Kidney (tissue), 14 donors: ENCODE results near the gene FIBCD1. TPM values are rescaled to one million over a fixed set of nuclear protein-coding genes. Genes with fewer than 3 reads are reported as not detected.

ENCODE experiments used
- DNase-seq, 5 donors: peaks; one replicate each; pipeline ENCODE4 v3.0.0-alpha.2; 2013 to 2020
- FAIRE-seq: peaks from 2 replicates; lab custom pipeline; 2012; peaks lifted over from hg19 to GRCh38; lab: Jason Lieb, UNC
- H3K27ac ChIP-seq, 2 donors: one replicate each; pipeline ENCODE4 v1.7.0; 2013; ENCODE audit warnings: low read depth in 2 of 2, low read length in 2 of 2, inconsistent platforms in 1 of 2
- H3K27me3 ChIP-seq: one replicate; pipeline ENCODE4 v1.7.1; 2013; ENCODE audit warnings: low read length, inconsistent platforms; ENCODE audit not compliant: control insufficient read depth, insufficient read depth
- H3K36me3 ChIP-seq, 3 donors: one replicate each; pipeline versions ENCODE4 v1.7.0 to v1.7.1; 2013; ENCODE audit warnings: low read length in 3 of 3, control low read depth in 1 of 3, inconsistent platforms in 1 of 3; ENCODE audit not compliant: insufficient read depth in 3 of 3, control insufficient read depth in 2 of 3
- H3K4me1 ChIP-seq, 3 donors: one replicate each; pipeline versions ENCODE4 v1.7.0 to v1.7.1; 2013; ENCODE audit warnings: low read length in 3 of 3, inconsistent platforms in 1 of 3, low read depth in 1 of 3; ENCODE audit not compliant: control insufficient read depth in 2 of 3, insufficient read depth in 2 of 3
- H3K4me3 ChIP-seq, 3 donors: one replicate each; pipeline versions ENCODE4 v1.7.0 to v1.8.1; 2013; ENCODE audit warnings: low read length in 3 of 3, control low read depth in 1 of 3, inconsistent platforms in 1 of 3
- H3K9ac ChIP-seq, 3 donors: one replicate each; pipeline versions ENCODE4 v1.7.0 to v1.7.1; 2013; ENCODE audit warnings: low read length in 3 of 3, control low read depth in 1 of 3, inconsistent platforms in 1 of 3
- H3K9me3 ChIP-seq, 3 donors: one replicate each; pipeline versions ENCODE4 v1.7.0 to v1.7.1; 2013; ENCODE audit warnings: low read length in 3 of 3, control low read depth in 1 of 3, inconsistent platforms in 1 of 3; ENCODE audit not compliant: control insufficient read depth in 2 of 3, insufficient read depth in 1 of 3
- CTCF ChIP-seq: IDR thresholded peaks from 3 replicates; pipeline ENCODE4 v1.5.1; 2012; ENCODE audit warnings: mild to moderate bottlenecking, moderate library complexity, borderline replicate concordance; ENCODE audit not compliant: insufficient read depth; ENCODE audit errors: extremely low read depth
- intact Hi-C: fragments of 100-400 bp; cut with DNase I; formaldehyde crosslinking; loops from one replicate; pipeline ENCODE4 v1.11.1; 2022
- polyA plus RNA-seq: library from polyadenylated mRNA; stranded (reverse); fragments of 350-450 nt; fragmentation: Illumina TruSeq; extraction: RNeasy Lipid Tissue Mini Kit (QIAGEN cat#74804); gene quantifications from one replicate; pipeline ENCODE4 v1.2.3, GENCODE V29; 2014; ENCODE audit warnings: low read depth, low replicate concordance; ENCODE audit not compliant: insufficient read depth
- total RNA-seq: library from RNA; stranded (reverse); fragmentation: NEBNext Ultra II Directional; extraction: Animal tissue kit (Norgen Biotek cat#: 25700); gene quantifications from one replicate; pipeline ENCODE4 v1.2.1, GENCODE V29; 2021
- donor health status: control.
- donor health status: control.
- donor health status: control.
- donor health status: control.
- donor health status: control.
- donor health status: DM: yes; HTN: yes; CAD: no.
- donor health status: Normal renal cell carcinoma (clear cell type).

FIBCD1 gene
- total and polyA plus RNA-seq, 2 donors from 2014 or later: 0.25 TPM; not detected in 1

DNA sequence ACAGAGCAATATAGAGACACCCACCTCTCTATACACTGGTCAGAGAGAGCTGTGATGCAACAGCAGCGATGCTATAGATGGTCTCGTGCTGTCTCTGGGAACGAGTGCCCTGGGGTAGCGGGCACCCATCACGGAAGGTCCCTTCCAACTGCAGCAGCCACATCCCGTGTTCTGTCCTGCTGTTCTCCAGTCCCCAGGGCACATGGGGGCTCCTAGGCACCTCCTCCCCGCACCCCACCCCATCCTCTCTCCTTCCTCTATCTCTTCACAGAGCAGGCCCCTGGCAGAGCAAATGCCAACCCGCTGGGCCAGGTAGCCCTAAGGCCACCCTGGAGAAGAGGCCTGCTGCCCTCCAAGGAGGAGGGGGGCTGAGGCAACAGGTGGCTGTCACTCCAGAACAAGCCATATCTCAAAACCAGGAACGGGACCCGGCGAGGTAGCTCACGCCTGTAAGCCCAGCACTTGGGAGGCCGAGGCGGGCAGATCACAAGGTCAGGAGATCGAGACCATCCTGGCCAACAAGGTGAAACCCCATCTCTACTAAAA lies 8.2 kb downstream of the FIBCD1 start:
- intact Hi-C loops: loop anchor here (10.0 kb wide), 1 partner anchor 226 kb away; no protein-coding TSS in a partner anchor
- TF ChIP-seq CTCF: no peak
- Histone ChIP-seq H3K9ac (no peak overlapping the region), H3K27me3 (peaks cover 3% of the 10 kb centered on the region), H3K4me3 (no peak overlapping the region), H3K36me3 (no peaks in the 10 kb centered on the region), H3K9me3 (no peaks in the 10 kb centered on the region), H3K4me1 (no peaks in the 10 kb centered on the region), H3K27ac (no peak overlapping the region)
- FAIRE-seq: no peak
- no peak for DNase-seq

DNA sequence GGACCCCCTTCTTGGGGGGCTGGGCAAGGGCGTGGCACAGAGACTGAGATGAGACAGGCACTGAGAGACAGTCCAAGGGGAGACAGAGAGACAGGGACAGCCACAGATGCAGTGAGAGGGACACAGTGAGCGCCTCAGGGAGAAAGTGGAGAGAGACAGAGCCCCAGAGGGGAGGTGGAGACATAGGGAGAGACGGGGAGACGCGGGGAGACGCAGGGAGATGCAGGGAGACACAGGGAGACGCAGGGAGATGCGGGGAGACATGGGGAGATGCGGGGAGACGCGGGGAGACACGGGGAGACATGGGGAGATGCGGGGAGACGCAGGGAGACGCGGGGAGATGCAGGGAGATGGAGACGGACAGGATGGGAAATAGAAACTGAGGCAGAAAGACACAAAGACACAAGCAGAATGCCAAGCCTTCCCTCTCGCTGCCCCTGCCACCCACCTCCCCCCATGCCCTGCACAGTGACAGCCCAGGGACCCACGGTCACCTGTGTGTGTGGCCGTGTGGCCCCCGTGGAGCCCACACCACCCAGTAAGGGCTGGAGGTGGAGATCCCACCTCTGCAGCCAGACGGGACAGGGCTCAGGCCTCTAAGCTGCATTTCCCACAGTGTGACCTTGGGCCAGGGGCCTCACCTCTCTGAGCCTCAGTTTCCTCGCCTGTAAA lies 8.8 kb downstream of the FIBCD1 start:
- intact Hi-C loops: loop anchor here (10.0 kb wide), 1 partner anchor 225 kb away; no protein-coding TSS in a partner anchor
- H3K36me3 ChIP-seq: no peaks in the 10 kb centered on the region

GRCh38 chr9:130929571-130930038 lies 9.4 kb downstream of the FIBCD1 start:
- H3K4me3 ChIP-seq: no peak overlapping the region
- no peak overlapping the region for H3K9ac ChIP-seq
- no peaks in the 10 kb centered on the region for H3K36me3 ChIP-seq
- intact Hi-C loops: loop anchor here (10.0 kb wide), 1 partner anchor 225 kb away; no protein-coding TSS in a partner anchor
- FAIRE-seq (no peak), DNase-seq (peak in 1 of 5 donors; percentile 52)
- H3K9me3 ChIP-seq: no peaks in the 10 kb centered on the region
- no peaks in the 10 kb centered on the region for H3K4me1 ChIP-seq
- H3K27me3 ChIP-seq: peaks cover 3% of the 10 kb centered on the region
- TF ChIP-seq CTCF: no peak
- H3K27ac ChIP-seq: no peak overlapping the region

More for the DNA sequence above, 8.8 kb downstream of the FIBCD1 start:
- H3K27ac ChIP-seq: no peak overlapping the region
- H3K9ac ChIP-seq: no peak overlapping the region
- H3K4me3 ChIP-seq: no peak overlapping the region
- H3K9me3 ChIP-seq: no peaks in the 10 kb centered on the region
- no peak for TF ChIP-seq CTCF
- H3K27me3 ChIP-seq: peaks cover 3% of the 10 kb centered on the region
- FAIRE-seq: no peak
- H3K4me1 ChIP-seq: no peaks in the 10 kb centered on the region
- peak in 1 of 5 donors; percentile 31 for DNase-seq
